A204.1 (cell line): ENCODE results near the gene CFP.

Experiments used
- FAIRE-seq: peaks from 2 replicates; lab custom pipeline; 2012; peaks lifted over from hg19 to GRCh38; lab: Jason Lieb, UNC

Gene CFP

DNA sequence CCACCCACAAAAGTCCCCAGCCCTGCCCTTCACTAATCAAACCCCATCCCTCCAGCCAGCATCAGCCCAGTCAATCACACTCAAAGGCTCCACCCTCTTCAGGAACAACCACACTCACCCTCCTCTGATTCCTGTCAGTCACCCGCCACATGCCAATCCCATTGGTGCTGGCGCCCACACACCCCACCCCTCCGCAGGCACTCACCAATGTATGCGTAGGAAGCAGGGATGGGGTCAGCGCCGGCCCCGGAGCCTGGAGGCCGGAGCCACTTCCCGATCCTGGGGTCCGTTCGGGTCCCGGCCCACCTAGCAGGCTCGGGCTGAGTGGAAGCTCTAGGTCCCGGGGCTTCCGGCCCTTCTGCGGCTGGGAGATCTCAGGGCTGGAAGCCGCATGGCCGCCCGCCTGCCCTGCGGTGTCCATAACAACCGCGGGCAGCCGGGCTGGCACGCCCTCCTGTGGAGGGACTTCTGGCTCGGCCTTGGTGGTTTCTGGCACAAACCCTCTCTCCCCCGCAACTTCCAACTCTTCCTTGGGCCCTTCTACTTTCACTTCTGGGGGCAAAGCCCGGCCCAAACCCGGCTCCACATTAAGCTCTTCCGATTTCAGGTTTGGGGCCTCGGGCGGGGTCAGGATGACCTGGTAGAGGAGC, 7.9 kb upstream of the CFP start:
- FAIRE-seq: no peak

DNA sequence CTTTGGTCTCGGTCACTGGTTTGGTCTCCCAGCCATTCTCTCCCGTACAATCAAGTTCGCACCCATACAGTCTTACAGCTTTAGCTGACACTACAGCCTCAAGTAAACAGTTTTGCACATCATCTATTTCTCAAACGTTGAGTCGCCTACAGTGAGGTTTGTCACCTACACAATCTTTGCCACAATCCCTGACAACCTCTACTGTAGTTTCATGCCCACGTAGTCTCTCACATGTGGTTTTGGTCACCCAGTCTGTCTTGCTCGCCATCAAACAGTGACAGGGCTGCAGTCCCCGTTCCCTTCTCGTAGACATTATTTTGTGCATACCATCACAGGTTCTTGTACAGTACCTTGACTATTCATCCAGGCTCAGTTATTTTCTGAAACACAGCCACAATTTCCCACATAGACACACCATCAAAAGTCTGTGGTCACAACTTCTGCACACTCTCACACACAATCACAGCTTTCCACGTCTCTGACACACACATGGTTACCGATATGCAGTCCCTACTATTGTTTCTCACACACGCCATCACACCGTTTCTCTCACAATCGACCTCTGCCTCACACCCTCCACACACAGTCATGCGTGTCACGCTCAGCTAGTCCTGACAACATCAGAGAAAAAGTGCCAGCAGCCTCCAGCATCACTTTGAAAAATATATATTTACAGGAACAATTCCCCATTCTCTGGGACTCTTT, 5.3 kb upstream of the CFP start:
- no peak for FAIRE-seq

- FAIRE-seq: no peak
Observed at GRCh38 chrX:47633689-47634590, 4.2 kb upstream of the CFP start.

GRCh38 chrX:47632666-47633065, 2.9 kb upstream of the CFP start:
- no peak for FAIRE-seq

DNA sequence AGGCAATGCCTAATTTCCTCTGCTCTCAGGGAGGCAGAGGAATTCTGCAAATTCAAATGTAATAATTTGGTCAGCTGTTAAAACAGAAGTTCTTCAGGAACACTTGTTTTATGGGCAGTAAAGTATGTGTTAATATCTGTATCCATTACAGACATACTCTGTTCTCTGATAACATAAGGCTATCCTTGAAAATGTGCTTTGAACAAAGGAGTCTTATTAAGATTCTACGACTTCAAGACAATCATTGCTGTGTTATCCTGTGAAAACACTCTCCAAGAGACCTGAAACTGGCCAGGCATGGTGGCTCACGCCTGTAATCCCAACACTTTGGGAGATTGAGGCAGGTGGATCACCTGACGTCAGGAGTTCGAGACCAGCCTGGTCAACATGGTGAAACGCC, 1.9 kb upstream of the CFP start:
- FAIRE-seq: no peak

GRCh38 chrX:47628982-47629381, 748 bp downstream of the CFP start:
- FAIRE-seq: no peak

- no peak for FAIRE-seq
Observed at GRCh38 chrX:47625365-47625764, 4.4 kb downstream of the CFP start.

DNA sequence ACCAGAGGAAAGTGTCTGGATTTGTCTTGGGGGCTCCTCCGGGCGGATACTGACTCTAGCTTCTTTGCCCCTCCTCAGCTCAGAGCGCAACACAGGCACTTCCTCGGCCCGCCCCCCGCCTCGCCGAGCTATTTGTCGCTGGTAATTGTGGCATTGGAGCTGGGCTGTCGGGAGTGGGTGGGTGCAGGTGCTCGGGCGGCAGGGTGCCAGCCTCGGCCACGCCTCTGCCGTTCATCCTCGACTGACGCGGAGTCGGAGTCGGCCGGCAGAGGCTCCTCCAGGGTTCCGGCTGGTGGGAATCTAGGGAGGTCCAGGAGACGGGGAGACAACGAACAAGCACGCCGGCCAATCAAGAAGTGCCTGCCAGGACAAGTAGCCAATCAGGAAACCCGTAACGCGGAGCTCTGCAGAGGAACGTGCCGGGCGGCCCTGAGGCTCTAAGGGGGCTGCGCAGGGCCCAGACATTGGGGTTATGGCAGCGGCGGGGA, 6.1 kb downstream of the CFP start:
- FAIRE-seq: no peak

GRCh38 chrX:47621851-47622250, 7.9 kb downstream of the CFP start:
- FAIRE-seq: no peak

GRCh38 chrX:47620303-47620685, 9.4 kb downstream of the CFP start:
- FAIRE-seq: no peak

DNA sequence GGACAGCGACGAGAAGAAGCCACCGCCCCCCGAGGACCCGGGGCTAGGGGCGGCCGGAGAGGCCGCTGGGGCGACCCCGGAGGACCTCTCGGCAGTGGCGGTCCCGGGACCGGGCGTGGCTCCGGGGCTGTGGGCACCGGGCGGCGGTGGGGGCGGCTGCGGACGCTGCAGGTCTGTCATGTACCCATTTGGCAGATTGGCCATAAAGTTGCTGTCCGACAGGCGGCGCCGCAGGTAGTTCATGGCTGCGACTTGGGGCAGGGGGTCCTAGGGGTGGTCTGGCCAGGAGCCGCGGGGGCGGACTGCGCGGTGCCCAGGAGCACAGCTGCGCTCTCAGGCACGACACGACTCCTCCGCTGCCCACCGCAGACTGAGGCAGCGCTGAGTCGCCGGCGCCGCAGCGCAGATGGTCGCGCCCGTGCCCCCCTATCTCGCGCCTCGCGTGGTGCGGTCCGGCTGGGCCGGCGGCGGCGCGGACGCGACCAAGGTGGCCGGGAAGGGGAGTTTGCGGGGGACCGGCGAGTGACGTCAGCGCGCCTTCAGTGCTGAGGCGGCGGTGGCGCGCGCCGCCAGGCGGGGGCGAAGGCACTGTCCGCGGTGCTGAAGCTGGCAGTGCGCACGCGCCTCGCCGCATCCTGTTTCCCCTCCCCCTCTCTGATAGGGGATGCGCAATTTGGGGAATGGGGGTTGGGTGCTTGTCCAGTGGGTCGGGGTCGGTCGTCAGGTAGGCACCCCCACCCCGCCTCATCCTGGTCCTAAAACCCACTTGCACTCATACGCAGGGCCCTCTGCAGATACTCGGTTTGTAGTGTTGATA, 10.0 kb downstream of the CFP start, which contains the start of gene SYN1:
Gene SYN1 (minus strand): TSS at position 372 of the 817 bp plus-strand sequence. CDS start 129 bp downstream, at position 243.
- FAIRE-seq: no peak

DNA sequence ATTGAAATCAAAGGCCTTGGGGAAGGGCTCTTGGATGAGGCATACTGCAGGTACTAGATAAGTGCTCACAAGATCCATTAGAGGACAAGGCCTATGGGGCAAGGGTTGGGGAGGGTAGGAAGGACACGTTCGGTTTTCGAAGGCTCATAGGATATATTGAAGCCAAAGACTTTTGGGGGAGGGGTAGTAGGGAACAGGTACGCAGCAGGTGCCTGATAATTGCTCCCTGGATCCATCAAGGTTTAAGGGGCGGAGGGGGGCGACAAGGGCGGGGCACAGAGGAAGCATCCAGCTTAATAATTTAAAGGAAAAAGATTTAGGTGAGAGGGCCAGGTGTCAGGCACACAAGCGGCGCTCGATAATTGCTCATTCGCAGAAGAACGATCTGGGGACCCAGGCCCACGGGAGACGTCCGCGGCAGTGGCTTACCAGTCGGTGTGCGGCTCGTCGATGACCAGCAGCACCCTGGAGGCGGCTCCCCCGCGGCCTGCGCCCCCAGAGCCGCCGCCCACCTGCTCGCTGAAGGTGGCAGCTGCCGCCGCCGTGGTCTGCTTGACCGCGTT, 10.7 kb downstream of the CFP start:
- no peak for FAIRE-seq

DNA sequence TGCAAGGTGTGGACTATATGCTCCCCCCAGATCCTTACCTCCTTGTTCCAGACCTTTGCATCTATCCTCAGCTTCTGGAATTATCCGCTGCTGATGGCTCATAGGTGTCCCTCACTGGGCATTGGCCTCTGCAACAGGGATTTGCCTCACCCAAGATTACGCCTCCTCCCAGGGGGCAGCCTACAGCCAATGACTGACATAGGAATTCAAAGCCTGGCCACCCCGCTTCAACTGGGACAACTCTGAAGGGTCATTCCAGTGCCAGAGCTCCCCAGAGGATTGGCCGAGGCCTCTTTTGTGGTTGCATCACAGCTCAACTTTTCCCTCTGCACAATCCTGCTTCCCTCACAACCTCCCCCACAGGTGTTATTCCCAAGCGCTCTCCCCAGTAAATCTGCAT, 15.1 kb downstream of the CFP start:
- no peak for FAIRE-seq

GRCh38 chrX:47613082-47613481, 16.6 kb downstream of the CFP start:
- FAIRE-seq: no peak

DNA sequence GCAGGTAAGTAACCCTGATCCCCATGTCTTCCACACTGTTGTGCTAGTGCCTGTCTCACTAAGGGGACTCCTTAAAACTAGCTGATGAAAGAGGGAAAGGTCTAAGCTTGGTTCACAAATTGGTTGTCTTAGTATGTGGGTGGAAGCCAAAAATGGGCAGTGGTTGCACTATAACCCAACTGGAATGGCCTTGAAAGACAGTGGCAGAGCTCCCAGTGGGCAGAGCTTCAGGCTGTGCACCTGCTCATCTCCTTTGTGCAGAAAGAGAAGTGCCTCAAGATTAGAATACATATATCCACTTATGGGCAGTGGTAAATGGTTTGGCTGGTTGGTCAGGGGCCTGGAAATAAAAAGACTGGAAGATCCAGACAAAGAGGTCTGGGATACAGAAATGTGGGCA, 17.3 kb downstream of the CFP start:
- no peak for FAIRE-seq

DNA sequence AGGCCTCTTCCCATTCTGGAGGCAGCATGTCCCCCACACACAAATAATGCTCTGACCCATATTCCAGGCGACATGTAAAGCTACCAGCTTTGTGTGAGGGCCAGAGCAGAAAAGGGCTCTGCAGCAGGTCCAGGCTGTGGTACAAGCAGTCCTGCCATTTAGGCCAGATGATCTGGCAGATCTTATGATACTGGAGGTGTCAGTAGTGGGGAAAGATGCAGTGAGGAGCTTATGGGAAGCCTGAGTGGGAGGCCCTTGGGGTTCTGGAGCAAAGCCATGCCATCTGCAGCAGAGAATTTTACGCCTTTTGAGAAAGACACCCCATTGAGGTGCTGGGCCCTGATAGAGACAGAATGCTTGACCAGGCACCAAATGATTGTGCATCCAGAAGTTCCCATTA, 17.8 kb downstream of the CFP start:
- no peak for FAIRE-seq

- no peak for FAIRE-seq
Observed at GRCh38 chrX:47611489-47611888, 18.2 kb downstream of the CFP start.

GRCh38 chrX:47610511-47610910, 19.2 kb downstream of the CFP start:
- FAIRE-seq: no peak

DNA sequence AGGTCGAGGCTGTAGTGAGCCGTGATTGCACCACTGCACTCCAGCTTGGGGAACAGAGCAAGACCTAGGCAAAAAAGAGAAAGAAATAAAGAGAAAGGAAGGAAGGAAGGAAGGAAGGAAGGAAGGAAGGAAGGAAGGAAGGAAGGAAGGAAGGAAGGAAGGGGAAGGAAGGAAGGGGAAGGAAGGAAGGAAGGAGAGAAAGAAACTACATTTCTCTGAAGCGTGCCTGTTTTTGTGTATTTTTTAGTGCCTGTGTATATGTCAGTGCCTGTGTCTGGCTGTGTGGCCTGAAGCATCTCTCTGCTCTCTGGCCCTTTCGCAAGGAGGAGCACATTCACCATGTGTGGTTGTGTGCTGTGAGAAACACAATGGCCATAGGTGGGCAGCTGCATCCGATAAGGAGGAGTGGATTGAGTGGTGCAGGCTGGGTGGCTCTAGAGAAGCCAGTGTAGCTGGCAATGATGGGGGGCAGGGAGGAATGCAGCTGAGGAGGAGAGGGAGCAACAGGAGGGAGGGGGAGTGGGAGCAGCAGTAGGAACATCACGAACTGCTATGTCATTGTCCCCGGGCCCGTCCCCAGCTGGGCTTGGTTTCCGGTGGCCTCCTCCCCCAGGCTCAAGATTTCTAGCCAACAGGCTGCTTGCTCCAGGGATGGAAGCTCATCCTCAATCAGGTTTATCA, 21.5 kb downstream of the CFP start:
- FAIRE-seq: no peak

GRCh38 chrX:47607091-47607490, 22.6 kb downstream of the CFP start:
- no peak for FAIRE-seq

DNA sequence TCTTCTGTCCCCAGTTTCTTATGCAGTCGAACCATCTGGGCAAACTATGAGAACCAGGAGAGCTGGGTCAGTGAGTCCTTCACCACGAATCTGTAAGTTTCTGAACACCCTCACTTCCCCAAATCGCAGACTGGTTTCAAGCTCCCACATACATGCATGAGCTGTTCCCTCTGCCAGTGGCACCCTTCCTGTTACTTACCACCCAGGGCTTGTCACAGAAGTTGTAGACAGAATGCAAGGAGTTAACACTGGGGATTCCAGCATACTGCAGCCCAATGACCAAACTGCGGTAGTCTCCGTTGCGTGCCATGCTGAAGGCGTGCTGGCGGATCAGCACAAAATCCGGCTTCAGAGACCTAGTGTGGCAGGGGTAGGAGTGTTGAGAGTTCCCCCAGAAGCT, 24.7 kb downstream of the CFP start:
- no peak for FAIRE-seq
